ENCODE data around the gene USP24. TPM values are rescaled to one million over a fixed set of nuclear protein-coding genes. Genes with fewer than 3 reads are reported as not detected.

Gene USP24
- total RNA-seq, 1 experiment from 2014 or later: 35.3 TPM

DNA sequence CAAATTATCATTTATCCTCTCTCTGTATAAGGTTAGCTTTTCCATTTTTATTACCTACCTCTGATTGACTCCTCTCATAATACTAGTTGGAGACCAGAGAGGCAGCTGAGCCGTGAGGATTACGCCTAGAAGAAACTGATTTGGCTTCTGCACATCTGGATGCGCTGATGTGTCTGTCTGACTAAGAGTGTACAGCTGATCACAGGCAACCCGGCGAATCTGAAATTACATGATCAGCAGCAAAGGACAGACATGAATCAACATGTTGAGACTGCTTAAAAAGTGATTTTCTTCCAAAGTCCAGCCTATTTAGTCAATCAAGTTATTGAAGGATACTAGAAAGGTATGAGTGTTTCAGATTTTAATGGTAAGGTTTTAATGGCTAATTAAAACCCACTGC lies 94.6 kb downstream of the USP24 start:
- no peaks in the 10 kb centered on the region for H3K27me3 ChIP-seq (ENCODE audit: insufficient read depth, low read length)
- Mint-ChIP-seq H3K4me1 (no peaks in the 10 kb centered on the region), H3K9me3 (peaks cover 2 to 6% of the 10 kb centered on the region in 2 experiments; a peak in 2 of 5 replicates), H3K27me3 (ENCODE audit: low read depth) (no peaks in the 10 kb centered on the region), H3K36me3 (ENCODE audit: insufficient read depth in 1 of 3, low read depth in 3 of 3) (peaks cover 69 to 87% (median 83%) of the 10 kb centered on the region in 3 experiments), H3K27ac (no peak overlapping the region), H3K4me3 (no peak overlapping the region)
- no peak overlapping the region for H3K27ac ChIP-seq (ENCODE audit: insufficient read length, low read depth, low read length)
- H3K79me2 ChIP-seq (ENCODE audit: insufficient read depth, low read length): no peaks in the 10 kb centered on the region
- no peak overlapping the region for H3K14ac ChIP-seq (ENCODE audit: insufficient read depth, low read length)
- no peak overlapping the region for H2BK15ac ChIP-seq (ENCODE audit: low read depth, low read length)
- H3K56ac ChIP-seq (ENCODE audit: insufficient read length, low read depth, low read length): no peak overlapping the region
- no peak overlapping the region for H3K4me2 ChIP-seq (ENCODE audit: insufficient read depth, insufficient read length, low read length)
- H3K4ac ChIP-seq (ENCODE audit: low read depth, low read length): no peak overlapping the region
- H3K23ac ChIP-seq (ENCODE audit: insufficient read length, low read depth, low read length): no peak overlapping the region
- no peaks in the 10 kb centered on the region for H3K23me2 ChIP-seq (ENCODE audit: insufficient read length, low read depth, low read length, poor library complexity, severe bottlenecking)
- no peak for DNase-seq
- no peak overlapping the region for H2BK12ac ChIP-seq (ENCODE audit: insufficient read length, low read depth, low read length)
- H2BK20ac ChIP-seq (ENCODE audit: low read depth, low read length, poor library complexity, severe bottlenecking): no peak overlapping the region
- no peak overlapping the region for H2AK5ac ChIP-seq (ENCODE audit: insufficient read length, low read length)
- H2BK120ac ChIP-seq (ENCODE audit: low read depth, low read length, poor library complexity, severe bottlenecking): no peak overlapping the region
- H3K18ac ChIP-seq (ENCODE audit: insufficient read length, low read depth, low read length): no peak overlapping the region
- H3K9ac ChIP-seq (ENCODE audit: extremely low read depth, insufficient read length, low read length): no peak overlapping the region
- H3T11ph ChIP-seq (ENCODE audit: low read length): no peak overlapping the region
- WGBS (ENCODE audit: extremely low coverage, insufficient read length, low lambda C conversion rate): no CpG with 5 or more reads among the region's 5 CpGs
- no peaks in the 10 kb centered on the region for H4K20me1 ChIP-seq (ENCODE audit: control insufficient read depth, insufficient read depth, insufficient read length)
- no peaks in the 10 kb centered on the region for H3K79me1 ChIP-seq (ENCODE audit: insufficient read depth, low read depth, low read length, poor library complexity, severe bottlenecking)
- no peaks in the 10 kb centered on the region for H3K9me3 ChIP-seq (ENCODE audit: control insufficient read depth, low read depth, low read length)
- H4K8ac ChIP-seq (replicated peaks; ENCODE audit: insufficient read length, low read depth, low read length): no peak overlapping the region
- H4K91ac ChIP-seq (ENCODE audit: insufficient read length, low read depth, low read length): no peak overlapping the region
- TF ChIP-seq, protein P1, sequence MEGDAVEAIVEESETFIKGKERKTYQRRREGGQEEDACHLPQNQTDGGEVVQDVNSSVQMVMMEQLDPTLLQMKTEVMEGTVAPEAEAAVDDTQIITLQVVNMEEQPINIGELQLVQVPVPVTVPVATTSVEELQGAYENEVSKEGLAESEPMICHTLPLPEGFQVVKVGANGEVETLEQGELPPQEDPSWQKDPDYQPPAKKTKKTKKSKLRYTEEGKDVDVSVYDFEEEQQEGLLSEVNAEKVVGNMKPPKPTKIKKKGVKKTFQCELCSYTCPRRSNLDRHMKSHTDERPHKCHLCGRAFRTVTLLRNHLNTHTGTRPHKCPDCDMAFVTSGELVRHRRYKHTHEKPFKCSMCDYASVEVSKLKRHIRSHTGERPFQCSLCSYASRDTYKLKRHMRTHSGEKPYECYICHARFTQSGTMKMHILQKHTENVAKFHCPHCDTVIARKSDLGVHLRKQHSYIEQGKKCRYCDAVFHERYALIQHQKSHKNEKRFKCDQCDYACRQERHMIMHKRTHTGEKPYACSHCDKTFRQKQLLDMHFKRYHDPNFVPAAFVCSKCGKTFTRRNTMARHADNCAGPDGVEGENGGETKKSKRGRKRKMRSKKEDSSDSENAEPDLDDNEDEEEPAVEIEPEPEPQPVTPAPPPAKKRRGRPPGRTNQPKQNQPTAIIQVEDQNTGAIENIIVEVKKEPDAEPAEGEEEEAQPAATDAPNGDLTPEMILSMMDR (conservative IDR thresholded peaks at IDR 0.05): no peak
- H2AFZ ChIP-seq (ENCODE audit: low read length): no peak overlapping the region
- no peaks in the 10 kb centered on the region for H3K4me1 ChIP-seq (ENCODE audit: insufficient read depth, low read length)
- no peak overlapping the region for H2BK5ac ChIP-seq (ENCODE audit: insufficient read length, low read length)
- H4K5ac ChIP-seq (ENCODE audit: insufficient read length, low read depth, low read length): no peak overlapping the region

Data from H9 (cell line).